GM23338 (cell line): ENCODE data around the gene CDH4. TPM values are rescaled to one million over a fixed set of nuclear protein-coding genes. Genes with fewer than 3 reads are reported as not detected.

Experiments used
- ATAC-seq: fragments of 200-7000 bp; cut with Tn5 transposase; 3 replicates; pipeline ENCODE4 v1.9.1; 2020
- DNase-seq: peaks from one replicate; pipeline ENCODE4 v3.0.0-alpha.2; 2015; ENCODE audit warnings: low spot score
- H2AFZ ChIP-seq: fragments of 200-600 bp; sonication (generic); 2 replicates; pipeline ENCODE4 v1.8.0; 2016; ENCODE audit warnings: antibody characterized with exemption, mild to moderate bottlenecking, moderate library complexity
- H3F3A ChIP-seq: fragments of 200-600 bp; sonication (generic); replicated peaks from 2 replicates; pipeline ENCODE4 v1.8.0; 2017; ENCODE audit warnings: antibody characterized with exemption, mixed run types, low read depth
- H3K27ac ChIP-seq: fragments of 200-600 bp; sonication (generic); 2 replicates; pipeline ENCODE4 v1.6.1; 2016; ENCODE audit warnings: low read depth
- H3K27me3 ChIP-seq: fragments of 200-600 bp; sonication (generic); 2 replicates; pipeline ENCODE4 v1.8.0; 2016; ENCODE audit warnings: mild to moderate bottlenecking, mixed run types, moderate library complexity; ENCODE audit not compliant: insufficient read depth
- H3K36me3 ChIP-seq: fragments of 200-600 bp; sonication (generic); 2 replicates; pipeline ENCODE4 v1.8.0; 2016; ENCODE audit warnings: mild to moderate bottlenecking; ENCODE audit not compliant: insufficient read depth
- H3K4me1 ChIP-seq: fragments of 200-600 bp; sonication (generic); 2 replicates; pipeline ENCODE4 v1.8.0; 2016; ENCODE audit warnings: mild to moderate bottlenecking, moderate library complexity; ENCODE audit not compliant: insufficient read depth
- H3K4me2 ChIP-seq: fragments of 200-600 bp; sonication (generic); 2 replicates; pipeline ENCODE4 v1.7.1; 2017; ENCODE audit warnings: mixed run types
- H3K4me3 ChIP-seq: fragments of 200-600 bp; sonication (generic); 2 replicates; pipeline ENCODE4 v1.6.1; 2016; ENCODE audit warnings: mixed run types
- H3K79me2 ChIP-seq: fragments of 200-600 bp; sonication (generic); replicated peaks from 2 replicates; pipeline ENCODE4 v1.8.0; 2017; ENCODE audit warnings: mild to moderate bottlenecking; ENCODE audit not compliant: insufficient read depth
- H3K9me2 ChIP-seq: fragments of 200-600 bp; sonication (generic); 2 replicates; pipeline ENCODE4 v1.8.0; 2017; ENCODE audit not compliant: insufficient read depth
- H4K20me1 ChIP-seq: fragments of 200-600 bp; sonication (generic); replicated peaks from 2 replicates; pipeline ENCODE4 v1.8.0; 2017; ENCODE audit warnings: mild to moderate bottlenecking; ENCODE audit not compliant: insufficient read depth
- H3K27ac Mint-ChIP-seq: 2 replicates; pipeline ENCODE4 v1.8.0; 2020; ENCODE audit warnings: inconsistent platforms, mild to moderate bottlenecking, moderate library complexity, mixed read lengths
- H3K27me3 Mint-ChIP-seq: 3 replicates; pipeline ENCODE4 v1.8.0; 2022; ENCODE audit warnings: low read depth, mild to moderate bottlenecking, moderate library complexity, mixed read lengths, inconsistent platforms; ENCODE audit not compliant: insufficient read depth, poor library complexity
- H3K36me3 Mint-ChIP-seq: 3 replicates; pipeline ENCODE4 v1.8.0; 2021; ENCODE audit warnings: low read depth, mild to moderate bottlenecking, inconsistent platforms, moderate library complexity, mixed read lengths
- H3K4me1 Mint-ChIP-seq: 3 replicates; pipeline ENCODE4 v1.8.0; 2020; ENCODE audit warnings: mild to moderate bottlenecking, inconsistent platforms, mixed read lengths
- H3K4me3 Mint-ChIP-seq: 3 replicates; pipeline ENCODE4 v1.8.0; 2021; ENCODE audit warnings: moderate library complexity, mild to moderate bottlenecking, inconsistent platforms, mixed read lengths
- H3K9me3 Mint-ChIP-seq: 3 replicates; pipeline ENCODE4 v1.8.0; 2020; ENCODE audit warnings: moderate library complexity, mild to moderate bottlenecking, inconsistent platforms, mixed read lengths
- CREB1 ChIP-seq: fragments of 250-450 bp; sonication (Bioruptor Pico); IDR thresholded peaks from 2 replicates; pipeline ENCODE4 v1.5.0; 2020; ENCODE audit warnings: low read depth, mild to moderate bottlenecking, moderate library complexity
- EZH2 ChIP-seq: fragments of 200-600 bp; sonication (generic); IDR thresholded peaks from one replicate; pipeline ENCODE4 v1.8.0; 2017; ENCODE audit warnings: antibody characterized with exemption, mild to moderate bottlenecking, low read depth; ENCODE audit not compliant: unreplicated experiment
- EZH2phosphoT487 ChIP-seq: fragments of 200-600 bp; sonication (generic); IDR thresholded peaks from one replicate; pipeline ENCODE4 v1.8.1; 2018; ENCODE audit warnings: antibody characterized with exemption; ENCODE audit not compliant: unreplicated experiment
- JUNB ChIP-seq: IDR thresholded peaks from one replicate; pipeline ENCODE4 v1.6.1; 2016; ENCODE audit warnings: antibody characterized with exemption; ENCODE audit not compliant: unreplicated experiment
- NANOG ChIP-seq: IDR thresholded peaks from 2 replicates; pipeline ENCODE4 v1.6.1; 2016; ENCODE audit warnings: antibody characterized with exemption, borderline replicate concordance
- POLR2AphosphoS5 ChIP-seq: IDR thresholded peaks from 2 replicates; pipeline ENCODE4 v1.6.1; 2016; ENCODE audit warnings: antibody characterized with exemption, low read depth
- STAT1 ChIP-seq: IDR thresholded peaks from one replicate; pipeline ENCODE4 v1.6.1; 2016; ENCODE audit warnings: antibody characterized with exemption; ENCODE audit not compliant: unreplicated experiment
- ZNF114 ChIP-seq: fragments of 250-450 bp; sonication (Bioruptor Pico); IDR thresholded peaks from 2 replicates; pipeline ENCODE4 v1.5.0; 2020; ENCODE audit warnings: mild to moderate bottlenecking, moderate library complexity
- ZNF331 ChIP-seq: fragments of 250-450 bp; sonication (Bioruptor Pico); IDR thresholded peaks from 2 replicates; pipeline ENCODE4 v1.5.0; 2020; ENCODE audit warnings: low read depth, mild to moderate bottlenecking, moderate library complexity
- polyA plus RNA-seq: library from polyadenylated mRNA; unstranded; fragments of >200 nt; fragmentation: Nextera tagmentation; extraction: Ambion mirVana; gene quantifications from 2 replicates; pipeline ENCODE4 v1.2.1, GENCODE V29; 2016
- total RNA-seq: library from RNA; depleted of rRNA; stranded (reverse); fragments of >200 nt; shearing (Covaris generic); gene quantifications from 2 replicates; pipeline ENCODE4 v1.2.3, GENCODE V29; 2014
- TF ChIP-seq, protein P1 (sequence below): IDR thresholded peaks from 2 replicates; pipeline ENCODE4 v1.6.1; 2016; ENCODE audit warnings: antibody characterized with exemption
- TF ChIP-seq, protein P2 (sequence below): fragments of 250-450 bp; sonication (Bioruptor Pico); IDR thresholded peaks from 2 replicates; pipeline ENCODE4 v1.5.0; 2020; ENCODE audit warnings: mild to moderate bottlenecking, moderate library complexity

The CDH4 gene
- total and polyA plus RNA-seq, 2 experiments from 2014 or later: 1.2 to 4.2 TPM

DNA sequence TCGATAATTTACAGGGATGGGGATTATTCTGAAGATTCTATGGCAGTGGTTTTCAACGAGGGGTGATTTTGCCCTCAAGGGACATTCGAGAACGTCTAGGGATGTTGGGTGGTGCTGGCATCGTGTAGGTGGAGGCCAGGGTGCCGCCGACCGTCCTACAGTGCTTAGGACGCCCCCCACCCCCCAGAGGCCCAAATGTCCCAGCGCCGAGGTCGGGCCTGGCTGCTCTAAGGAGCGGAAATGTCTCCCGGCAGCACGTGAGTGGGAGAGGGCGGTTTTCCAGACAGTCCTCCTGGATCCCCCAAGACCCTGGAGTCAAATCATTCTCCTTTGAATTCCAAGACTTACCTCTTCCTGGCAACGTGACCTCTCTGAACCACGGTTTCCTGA lies 101.9 kb downstream of the CDH4 start:
- no peaks in the 10 kb centered on the region for H3K36me3 ChIP-seq
- Mint-ChIP-seq H3K27me3 (peaks cover 38% of the 10 kb centered on the region), H3K27ac (no peak overlapping the region), H3K9me3 (no peaks in the 10 kb centered on the region), H3K4me3 (no peak overlapping the region), H3K36me3 (0 out of 3 replicates have a peak, but pooled peaks cover 2% of the 10 kb centered on the region), H3K4me1 (peaks cover 45% of the 10 kb centered on the region)
- DNase-seq: no peak
- TF ChIP-seq, protein P1, sequence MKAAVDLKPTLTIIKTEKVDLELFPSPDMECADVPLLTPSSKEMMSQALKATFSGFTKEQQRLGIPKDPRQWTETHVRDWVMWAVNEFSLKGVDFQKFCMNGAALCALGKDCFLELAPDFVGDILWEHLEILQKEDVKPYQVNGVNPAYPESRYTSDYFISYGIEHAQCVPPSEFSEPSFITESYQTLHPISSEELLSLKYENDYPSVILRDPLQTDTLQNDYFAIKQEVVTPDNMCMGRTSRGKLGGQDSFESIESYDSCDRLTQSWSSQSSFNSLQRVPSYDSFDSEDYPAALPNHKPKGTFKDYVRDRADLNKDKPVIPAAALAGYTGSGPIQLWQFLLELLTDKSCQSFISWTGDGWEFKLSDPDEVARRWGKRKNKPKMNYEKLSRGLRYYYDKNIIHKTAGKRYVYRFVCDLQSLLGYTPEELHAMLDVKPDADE: no peak
- no peak for TF ChIP-seq POLR2AphosphoS5
- H3K27me3 ChIP-seq: no peaks in the 10 kb centered on the region
- H4K20me1 ChIP-seq: no peaks in the 10 kb centered on the region
- no peak overlapping the region for H3K4me3 ChIP-seq
- H3K27ac ChIP-seq: no peak overlapping the region
- H3K9me2 ChIP-seq: no peaks in the 10 kb centered on the region
- H3K79me2 ChIP-seq: no peaks in the 10 kb centered on the region
- peaks cover 22% of the 10 kb centered on the region for H3K4me1 ChIP-seq
- no peak overlapping the region for H2AFZ ChIP-seq
- no peaks in the 10 kb centered on the region for H3F3A ChIP-seq
- no peak for ATAC-seq
- H3K4me2 ChIP-seq: no peak overlapping the region

DNA sequence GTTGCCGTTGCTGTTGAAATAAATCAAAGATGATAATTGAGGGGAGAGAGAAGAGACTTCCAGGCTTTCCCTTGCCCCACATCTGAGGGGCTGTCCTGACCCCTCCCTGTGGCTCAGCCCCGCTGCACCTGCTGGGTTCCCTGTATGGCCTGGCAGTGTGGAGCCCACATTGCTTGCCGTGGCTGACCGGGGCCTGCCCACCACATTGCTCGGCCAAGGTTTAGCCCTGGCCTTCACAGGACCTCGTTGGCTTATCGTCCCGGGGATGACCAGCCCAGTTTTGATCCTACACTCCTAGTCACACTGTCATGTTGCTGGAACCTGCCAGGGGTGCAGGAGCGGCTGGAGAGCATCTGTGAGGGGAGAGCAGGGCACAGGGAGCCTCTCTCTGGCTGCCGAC lies 102.4 kb downstream of the CDH4 start:
- Mint-ChIP-seq H3K4me3 (no peak overlapping the region), H3K9me3 (no peaks in the 10 kb centered on the region), H3K36me3 (0 out of 3 replicates have a peak, but pooled peaks cover 2% of the 10 kb centered on the region), H3K27ac (no peak overlapping the region), H3K4me1 (peaks cover 44% of the 10 kb centered on the region), H3K27me3 (peaks cover 40% of the 10 kb centered on the region)
- Histone ChIP-seq H3K9me2 (no peaks in the 10 kb centered on the region), H3K4me1 (peaks cover 18% of the 10 kb centered on the region), H3F3A (no peaks in the 10 kb centered on the region), H3K27ac (no peak overlapping the region), H4K20me1 (no peaks in the 10 kb centered on the region), H3K27me3 (no peaks in the 10 kb centered on the region), H2AFZ (no peak overlapping the region), H3K79me2 (no peaks in the 10 kb centered on the region), H3K4me3 (no peak overlapping the region), H3K36me3 (no peaks in the 10 kb centered on the region), H3K4me2 (no peak overlapping the region)
- DNase-seq (no peak), ATAC-seq (no peak)
- TF ChIP-seq STAT1 (no peak), EZH2phosphoT487 (no peak), CREB1 (CRISPR knock-in tag) (no peak), EZH2 (no peak), NANOG (no peak), ZNF331 (CRISPR knock-in tag) (no peak), JUNB (no peak), POLR2AphosphoS5 (no peak), ZNF114 (CRISPR knock-in tag) (no peak)
- TF ChIP-seq, protein P2, sequence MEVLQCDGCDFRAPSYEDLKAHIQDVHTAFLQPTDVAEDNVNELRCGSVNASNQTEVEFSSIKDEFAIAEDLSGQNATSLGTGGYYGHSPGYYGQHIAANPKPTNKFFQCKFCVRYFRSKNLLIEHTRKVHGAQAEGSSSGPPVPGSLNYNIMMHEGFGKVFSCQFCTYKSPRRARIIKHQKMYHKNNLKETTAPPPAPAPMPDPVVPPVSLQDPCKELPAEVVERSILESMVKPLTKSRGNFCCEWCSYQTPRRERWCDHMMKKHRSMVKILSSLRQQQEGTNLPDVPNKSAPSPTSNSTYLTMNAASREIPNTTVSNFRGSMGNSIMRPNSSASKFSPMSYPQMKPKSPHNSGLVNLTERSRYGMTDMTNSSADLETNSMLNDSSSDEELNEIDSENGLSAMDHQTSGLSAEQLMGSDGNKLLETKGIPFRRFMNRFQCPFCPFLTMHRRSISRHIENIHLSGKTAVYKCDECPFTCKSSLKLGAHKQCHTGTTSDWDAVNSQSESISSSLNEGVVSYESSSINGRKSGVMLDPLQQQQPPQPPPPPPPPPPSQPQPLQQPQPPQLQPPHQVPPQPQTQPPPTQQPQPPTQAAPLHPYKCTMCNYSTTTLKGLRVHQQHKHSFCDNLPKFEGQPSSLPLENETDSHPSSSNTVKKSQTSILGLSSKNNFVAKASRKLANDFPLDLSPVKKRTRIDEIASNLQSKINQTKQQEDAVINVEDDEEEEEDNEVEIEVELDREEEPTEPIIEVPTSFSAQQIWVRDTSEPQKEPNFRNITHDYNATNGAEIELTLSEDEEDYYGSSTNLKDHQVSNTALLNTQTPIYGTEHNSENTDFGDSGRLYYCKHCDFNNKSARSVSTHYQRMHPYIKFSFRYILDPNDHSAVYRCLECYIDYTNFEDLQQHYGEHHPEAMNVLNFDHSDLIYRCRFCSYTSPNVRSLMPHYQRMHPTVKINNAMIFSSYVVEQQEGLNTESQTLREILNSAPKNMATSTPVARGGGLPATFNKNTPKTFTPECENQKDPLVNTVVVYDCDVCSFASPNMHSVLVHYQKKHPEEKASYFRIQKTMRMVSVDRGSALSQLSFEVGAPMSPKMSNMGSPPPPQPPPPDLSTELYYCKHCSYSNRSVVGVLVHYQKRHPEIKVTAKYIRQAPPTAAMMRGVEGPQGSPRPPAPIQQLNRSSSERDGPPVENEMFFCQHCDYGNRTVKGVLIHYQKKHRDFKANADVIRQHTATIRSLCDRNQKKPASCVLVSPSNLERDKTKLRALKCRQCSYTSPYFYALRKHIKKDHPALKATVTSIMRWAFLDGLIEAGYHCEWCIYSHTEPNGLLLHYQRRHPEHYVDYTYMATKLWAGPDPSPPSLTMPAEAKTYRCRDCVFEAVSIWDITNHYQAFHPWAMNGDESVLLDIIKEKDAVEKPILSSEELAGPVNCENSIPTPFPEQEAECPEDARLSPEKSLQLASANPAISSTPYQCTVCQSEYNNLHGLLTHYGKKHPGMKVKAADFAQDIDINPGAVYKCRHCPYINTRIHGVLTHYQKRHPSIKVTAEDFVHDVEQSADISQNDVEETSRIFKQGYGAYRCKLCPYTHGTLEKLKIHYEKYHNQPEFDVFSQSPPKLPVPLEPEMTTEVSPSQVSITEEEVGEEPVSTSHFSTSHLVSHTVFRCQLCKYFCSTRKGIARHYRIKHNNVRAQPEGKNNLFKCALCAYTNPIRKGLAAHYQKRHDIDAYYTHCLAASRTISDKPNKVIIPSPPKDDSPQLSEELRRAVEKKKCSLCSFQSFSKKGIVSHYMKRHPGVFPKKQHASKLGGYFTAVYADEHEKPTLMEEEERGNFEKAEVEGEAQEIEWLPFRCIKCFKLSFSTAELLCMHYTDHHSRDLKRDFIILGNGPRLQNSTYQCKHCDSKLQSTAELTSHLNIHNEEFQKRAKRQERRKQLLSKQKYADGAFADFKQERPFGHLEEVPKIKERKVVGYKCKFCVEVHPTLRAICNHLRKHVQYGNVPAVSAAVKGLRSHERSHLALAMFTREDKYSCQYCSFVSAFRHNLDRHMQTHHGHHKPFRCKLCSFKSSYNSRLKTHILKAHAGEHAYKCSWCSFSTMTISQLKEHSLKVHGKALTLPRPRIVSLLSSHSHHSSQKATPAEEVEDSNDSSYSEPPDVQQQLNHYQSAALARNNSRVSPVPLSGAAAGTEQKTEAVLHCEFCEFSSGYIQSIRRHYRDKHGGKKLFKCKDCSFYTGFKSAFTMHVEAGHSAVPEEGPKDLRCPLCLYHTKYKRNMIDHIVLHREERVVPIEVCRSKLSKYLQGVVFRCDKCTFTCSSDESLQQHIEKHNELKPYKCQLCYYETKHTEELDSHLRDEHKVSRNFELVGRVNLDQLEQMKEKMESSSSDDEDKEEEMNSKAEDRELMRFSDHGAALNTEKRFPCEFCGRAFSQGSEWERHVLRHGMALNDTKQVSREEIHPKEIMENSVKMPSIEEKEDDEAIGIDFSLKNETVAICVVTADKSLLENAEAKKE (CRISPR knock-in tag): no peak
- TF ChIP-seq, protein P1: no peak
